Heart right ventricle (tissue), 16 donors: ENCODE results near the gene OR6X1. TPM values are rescaled to one million over a fixed set of nuclear protein-coding genes. Genes with fewer than 3 reads are reported as not detected.

ENCODE experiments used
- ATAC-seq, 8 donors: fragments of 200-7000 bp; cut with Tn5 transposase; one replicate each; pipeline ENCODE4 v1.9.1; 2020; ENCODE audit warnings: mild to moderate bottlenecking in 8 of 8, moderate library complexity in 8 of 8, moderate number of reproducible peaks in 1 of 8
- DNase-seq, 2 donors: peaks; one replicate each; pipeline ENCODE4 v3.0.0-alpha.2; 2020
- H3K27ac ChIP-seq, 10 donors: fragments of 200-600 bp; sonication (generic) in 2 of 10; one replicate each; pipeline versions ENCODE4 v1.5.0 to v1.8.0; 2020 to 2022; ENCODE audit warnings: mild to moderate bottlenecking in 3 of 10
- H3K27me3 ChIP-seq, 7 donors: fragments of 200-600 bp; one replicate each; pipeline ENCODE4 v1.8.0; 2021 to 2022; ENCODE audit warnings: mild to moderate bottlenecking in 2 of 7
- H3K36me3 ChIP-seq, 9 donors: fragments of 200-600 bp; sonication (generic) in 1 of 9; one replicate each; pipeline versions ENCODE4 v1.5.0 to v1.8.0; 2020 to 2022; ENCODE audit warnings: mild to moderate bottlenecking in 2 of 9
- H3K4me1 ChIP-seq, 9 donors: fragments of 200-600 bp; sonication (generic) in 1 of 9; one replicate each; pipeline versions ENCODE4 v1.5.0 to v1.8.0; 2020 to 2022; ENCODE audit warnings: mild to moderate bottlenecking in 4 of 9
- H3K4me3 ChIP-seq, 10 donors: fragments of 200-600 bp; sonication (generic) in 2 of 10; one replicate each; pipeline versions ENCODE4 v1.5.0 to v1.8.0; 2020 to 2022; ENCODE audit warnings: mild to moderate bottlenecking in 7 of 10, moderate library complexity in 2 of 10
- H3K9me3 ChIP-seq, 11 donors: fragments of 200-600 bp in 10 of 11; sonication (generic) in 2 of 11; one replicate each; pipeline versions ENCODE4 v1.5.0 to v1.8.0; 2013 to 2022; ENCODE audit warnings: mild to moderate bottlenecking in 2 of 11, control low read depth in 1 of 11, moderate library complexity in 1 of 11
- WGBS, 2 donors: extraction: QIAGEN DNeasy Blood & Tissue Kit; methylation state at CpG; one replicate each; pipeline ENCODE4 v1.1.7; 2013; ENCODE audit warnings: inconsistent platforms in 1 of 2; 5-methylcytosine and 5-hydroxymethylcytosine counted together
- intact Hi-C, 10 donors: fragments of 100-400 bp; cut with DNase I; formaldehyde crosslinking; loops; one replicate each; pipeline versions ENCODE4 v1.11.1 to v1.14.2; 2022
- polyA plus RNA-seq, 2 donors: library from polyadenylated mRNA; stranded (reverse); fragments of 200-250 nt; gene quantifications; one replicate each; pipeline ENCODE4 v1.2.3, GENCODE V29; 2013
- total RNA-seq, 10 donors: library from RNA; stranded (reverse); fragmentation: NEBNext Ultra II Directional in 3 of 10; extraction: Animal tissue kit (Norgen Biotek cat#: 25700) in 3 of 10; gene quantifications; one replicate each; pipeline versions ENCODE4 v1.2.1 to v1.2.4, GENCODE V29; 2021 to 2023
- TF ChIP-seq, protein P1 (sequence below), 9 donors: fragments of 200-600 bp; sonication (generic) in 2 of 9; IDR thresholded peaks; one replicate each; pipeline versions ENCODE4 v1.5.0 to v1.8.0; 2021 to 2022; ENCODE audit warnings: antibody characterized with exemption in 9 of 9, mild to moderate bottlenecking in 5 of 9, moderate library complexity in 1 of 9
- donor health status: Arrhythmogenic right ventricular cardiomyopathy.
- donor health status: ischemic (EF 13 %, LVEDD 7.1; RV severe dilation, severe dysfunction).
- donor health status: healthy with polysubstance abuse.
- donor health status: DM: no; HTN: yes; CAD: no.
- donor health status: DM: no; HTN: no; CAD: no.
- donor health status: ischemic (EF 25% LVEDD 6.9; RV normal size, moderate dysfunction).
- donor health status: ischemic (EF 25% LVEDD 5.7; RV mildly dilated, moderate dysfunction).
- donor health status: healthy.
- donor health status: DM: yes; HTN: yes; CAD: no.
- donor health status: Ischemic cardiomyopathy.
- donor health status: ischemic (EF 35%, LVEDD 5.7; RV mildly dilated, moderate dysfunction).
- donor health status: nonischemic (EF 11% LVEDD 7.7; RV severe dilation, severe dysfunction).
- donor health status: DM: yes; HTN: yes; CAD: no.
- donor health status: PGD.
- donor health status: ischemic (EF 29% LVEDD 5.4; RV normal size, mild dysfunction).
- donor health status: nonischemic (EF 23%, LVEDD 6.1; RV moderate dilation, normal function).

OR6X1 gene
- total and polyA plus RNA-seq, 12 donors = not detected

GRCh38 chr11:123796226-123796625 is 41.9 kb upstream of the OR6X1 start:
- Histone ChIP-seq H3K4me1 (no peaks in the 10 kb centered on the region), H3K36me3 (no peaks in the 10 kb centered on the region), H3K27me3 (no peaks in the 10 kb centered on the region), H3K4me3 (no peak overlapping the region), H3K27ac (no peak overlapping the region), H3K9me3 (peaks cover 0 to 6% (median 0%) of the 10 kb centered on the region in 11 donors)
- no peak for DNase-seq
- WGBS, 2 donors = 88 to 96% methylated on average over 1 of the region's 1 CpG
- intact Hi-C loops = no loop called here
- TF ChIP-seq, protein P1, sequence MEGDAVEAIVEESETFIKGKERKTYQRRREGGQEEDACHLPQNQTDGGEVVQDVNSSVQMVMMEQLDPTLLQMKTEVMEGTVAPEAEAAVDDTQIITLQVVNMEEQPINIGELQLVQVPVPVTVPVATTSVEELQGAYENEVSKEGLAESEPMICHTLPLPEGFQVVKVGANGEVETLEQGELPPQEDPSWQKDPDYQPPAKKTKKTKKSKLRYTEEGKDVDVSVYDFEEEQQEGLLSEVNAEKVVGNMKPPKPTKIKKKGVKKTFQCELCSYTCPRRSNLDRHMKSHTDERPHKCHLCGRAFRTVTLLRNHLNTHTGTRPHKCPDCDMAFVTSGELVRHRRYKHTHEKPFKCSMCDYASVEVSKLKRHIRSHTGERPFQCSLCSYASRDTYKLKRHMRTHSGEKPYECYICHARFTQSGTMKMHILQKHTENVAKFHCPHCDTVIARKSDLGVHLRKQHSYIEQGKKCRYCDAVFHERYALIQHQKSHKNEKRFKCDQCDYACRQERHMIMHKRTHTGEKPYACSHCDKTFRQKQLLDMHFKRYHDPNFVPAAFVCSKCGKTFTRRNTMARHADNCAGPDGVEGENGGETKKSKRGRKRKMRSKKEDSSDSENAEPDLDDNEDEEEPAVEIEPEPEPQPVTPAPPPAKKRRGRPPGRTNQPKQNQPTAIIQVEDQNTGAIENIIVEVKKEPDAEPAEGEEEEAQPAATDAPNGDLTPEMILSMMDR (IDR thresholded peaks at IDR 0.05) = no peak
- no peak for ATAC-seq

- no peaks in the 10 kb centered on the region for H3K36me3 ChIP-seq
- 65 to 72% methylated on average over 1 of the region's 1 CpG for WGBS, 2 donors
- H3K9me3 ChIP-seq = no peaks in the 10 kb centered on the region
- no peaks in the 10 kb centered on the region for H3K4me1 ChIP-seq
- DNase-seq = no peak
- no peak overlapping the region for H3K4me3 ChIP-seq
- no peak for ATAC-seq
- no peak overlapping the region for H3K27ac ChIP-seq
- intact Hi-C loops = no loop called here
- TF ChIP-seq, protein P1 (IDR thresholded peaks at IDR 0.05) = no peak
- H3K27me3 ChIP-seq = no peaks in the 10 kb centered on the region
Observed at GRCh38 chr11:123783536-123783935, 29.2 kb upstream of the OR6X1 start.

GRCh38 chr11:123778511-123778910 is 24.2 kb upstream of the OR6X1 start:
- no peak overlapping the region for H3K27ac ChIP-seq
- ATAC-seq (no peak), DNase-seq (no peak)
- intact Hi-C loops = no loop called here
- H3K4me1 ChIP-seq = no peaks in the 10 kb centered on the region
- no peaks in the 10 kb centered on the region for H3K9me3 ChIP-seq
- no peak overlapping the region for H3K4me3 ChIP-seq
- TF ChIP-seq, protein P1 (IDR thresholded peaks at IDR 0.05) = no peak
- no peaks in the 10 kb centered on the region for H3K36me3 ChIP-seq
- peaks cover 0 to 2% (median 0%) of the 10 kb centered on the region in 7 donors for H3K27me3 ChIP-seq
- 61 to 71% methylated on average over 1 of the region's 1 CpG for WGBS, 2 donors

- Histone ChIP-seq H3K9me3 (no peaks in the 10 kb centered on the region), H3K27ac (no peak overlapping the region), H3K4me1 (no peaks in the 10 kb centered on the region), H3K27me3 (peaks cover 0 to 2% (median 0%) of the 10 kb centered on the region in 7 donors), H3K4me3 (no peak overlapping the region), H3K36me3 (no peaks in the 10 kb centered on the region)
- ATAC-seq (no peak), DNase-seq (no peak)
- TF ChIP-seq, protein P1 (IDR thresholded peaks at IDR 0.05) = no peak
- intact Hi-C loops = no loop called here
- 39 to 47% methylated on average over 4 of the region's 4 CpGs for WGBS, 2 donors
Observed at GRCh38 chr11:123775715-123776549, 21.6 kb upstream of the OR6X1 start.
